Neural progenitor cell (in vitro differentiated cells): ENCODE results near the gene MMP25.

Experiments used
- EZH2 ChIP-seq: fragments of 200-600 bp; sonication (generic); IDR thresholded peaks from 2 replicates; pipeline ENCODE4 v1.6.1; 2017; ENCODE audit warnings: antibody characterized with exemption, mild to moderate bottlenecking, moderate library complexity
- TF ChIP-seq, protein P1 (sequence below): fragments of 200-600 bp; sonication (generic); IDR thresholded peaks from 2 replicates; pipeline ENCODE4 v1.5.1; 2017; ENCODE audit warnings: antibody characterized with exemption, mild to moderate bottlenecking

GRCh38 chr16:3012828-3013420 is 33.4 kb upstream of the MMP25 start, which contains the start of gene CLDN9:
- TF ChIP-seq, protein P1, sequence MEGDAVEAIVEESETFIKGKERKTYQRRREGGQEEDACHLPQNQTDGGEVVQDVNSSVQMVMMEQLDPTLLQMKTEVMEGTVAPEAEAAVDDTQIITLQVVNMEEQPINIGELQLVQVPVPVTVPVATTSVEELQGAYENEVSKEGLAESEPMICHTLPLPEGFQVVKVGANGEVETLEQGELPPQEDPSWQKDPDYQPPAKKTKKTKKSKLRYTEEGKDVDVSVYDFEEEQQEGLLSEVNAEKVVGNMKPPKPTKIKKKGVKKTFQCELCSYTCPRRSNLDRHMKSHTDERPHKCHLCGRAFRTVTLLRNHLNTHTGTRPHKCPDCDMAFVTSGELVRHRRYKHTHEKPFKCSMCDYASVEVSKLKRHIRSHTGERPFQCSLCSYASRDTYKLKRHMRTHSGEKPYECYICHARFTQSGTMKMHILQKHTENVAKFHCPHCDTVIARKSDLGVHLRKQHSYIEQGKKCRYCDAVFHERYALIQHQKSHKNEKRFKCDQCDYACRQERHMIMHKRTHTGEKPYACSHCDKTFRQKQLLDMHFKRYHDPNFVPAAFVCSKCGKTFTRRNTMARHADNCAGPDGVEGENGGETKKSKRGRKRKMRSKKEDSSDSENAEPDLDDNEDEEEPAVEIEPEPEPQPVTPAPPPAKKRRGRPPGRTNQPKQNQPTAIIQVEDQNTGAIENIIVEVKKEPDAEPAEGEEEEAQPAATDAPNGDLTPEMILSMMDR: no peak
- TF ChIP-seq EZH2: peak; percentile 64
